HepG2 (cell line): ENCODE data around the gene CTNNA3. TPM values are rescaled to one million over a fixed set of nuclear protein-coding genes. Genes with fewer than 3 reads are reported as not detected.

ENCODE experiments used
- HOXD1 ChIP-seq: sonication (generic); formaldehyde crosslinking; IDR thresholded peaks from 2 replicates; pipeline ENCODE4 v1.5.0; 2020; ENCODE audit warnings: missing genetic modification reagents
- NFYB ChIP-seq: sonication (generic); formaldehyde crosslinking; IDR thresholded peaks from 2 replicates; pipeline ENCODE4 v1.4.0; 2020; ENCODE audit warnings: missing genetic modification reagents
- TOE1 ChIP-seq: sonication (generic); formaldehyde crosslinking; IDR thresholded peaks from 2 replicates; pipeline ENCODE4 v1.4.0; 2020; ENCODE audit warnings: mild to moderate bottlenecking, missing genetic modification reagents
- ZMYM3 ChIP-seq: sonication (generic); formaldehyde crosslinking; IDR thresholded peaks from 2 replicates; pipeline ENCODE4 v1.5.1; 2020; ENCODE audit warnings: mild to moderate bottlenecking, missing genetic modification reagents
- ZNF124 ChIP-seq: sonication (generic); formaldehyde crosslinking; IDR thresholded peaks from 2 replicates; pipeline ENCODE4 v1.4.0; 2020; ENCODE audit warnings: missing genetic modification reagents
- ZNF142 ChIP-seq: sonication (generic); formaldehyde crosslinking; IDR thresholded peaks from 2 replicates; pipeline ENCODE4 v1.4.0; 2020; ENCODE audit warnings: missing genetic modification reagents
- ZNF367 ChIP-seq: sonication (generic); formaldehyde crosslinking; IDR thresholded peaks from 2 replicates; pipeline ENCODE4 v1.4.0; 2020; ENCODE audit warnings: missing genetic modification reagents, borderline replicate concordance
- ZNF768 ChIP-seq: sonication (generic); formaldehyde crosslinking; IDR thresholded peaks from 2 replicates; pipeline ENCODE4 v1.4.0; 2020; ENCODE audit warnings: missing genetic modification reagents
- ZNF770 ChIP-seq: sonication (generic); formaldehyde crosslinking; IDR thresholded peaks from 2 replicates; pipeline ENCODE4 v1.5.0; 2020; ENCODE audit warnings: mild to moderate bottlenecking, missing genetic modification reagents
- polyA plus RNA-seq, 8 experiments: library from polyadenylated mRNA; depleted of rRNA in 3 of 8; stranded (reverse) in 7 of 8; unstranded in 1 of 8; fragments of >200 nt; fragmentation: Illumina TruSeq in 4 of 8; extraction: Trizol in 4 of 8; gene quantifications; 2 replicates each; pipeline versions ENCODE4 v1.2.1 to v1.2.3, GENCODE V29; 2011 to 2016; ENCODE audit warnings: low read depth in 4 of 8, missing spikeins in 1 of 8, mixed read lengths in 1 of 8; ENCODE audit not compliant: insufficient read depth in 1 of 8
- total RNA-seq, 5 experiments: library from RNA; depleted of rRNA; stranded (reverse); fragments of >200 nt; fragmentation: Illumina TruSeq; extraction: Trizol; gene quantifications; 2 replicates each; pipeline ENCODE4 v1.2.3, GENCODE V29; 2016; ENCODE audit warnings: low read depth in 1 of 5

Gene CTNNA3
- total and polyA plus RNA-seq, 2 of the 13 experiments (the other 11 are each of a cell fraction or from before 2014, with no cell fraction given): not detected

DNA sequence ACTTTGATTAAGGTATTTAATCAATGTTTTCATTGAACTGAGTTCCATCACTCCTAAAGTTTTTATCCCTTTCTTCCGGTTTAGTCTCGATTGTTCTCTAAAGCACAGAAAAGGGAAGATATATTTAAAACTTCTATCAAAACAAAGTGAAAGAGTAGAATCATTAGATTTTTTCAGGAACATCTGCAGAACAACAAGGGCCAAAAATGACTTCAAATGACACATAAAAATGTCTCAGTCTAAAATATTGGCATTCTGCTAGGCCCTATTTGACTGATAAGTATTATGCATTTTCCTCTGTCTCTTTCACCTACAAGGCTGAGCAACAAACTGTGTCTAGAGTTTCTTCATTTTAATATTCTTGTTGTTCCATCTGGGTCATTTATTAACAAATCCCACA, 1669.7 kb downstream of the CTNNA3 start (continued):
- TF ChIP-seq ZNF142 (CRISPR knock-in tag): no peak
- TF ChIP-seq ZNF768: no peak
- TF ChIP-seq HOXD1 (CRISPR knock-in tag): no peak
- TF ChIP-seq ZMYM3: no peak
- TF ChIP-seq NFYB (CRISPR knock-in tag): no peak
- TF ChIP-seq ZNF367 (CRISPR knock-in tag): no peak
- no peak for TF ChIP-seq TOE1 (CRISPR knock-in tag)
- TF ChIP-seq ZNF124: no peak
- no peak for TF ChIP-seq ZNF770 (CRISPR knock-in tag)
